Suprapubic skin (tissue), 4 donors: Measurements from ENCODE around the gene FBXO3.

Experiments
- POLR2A ChIP-seq, 2 donors: fragments of 450-650 bp; IDR thresholded peaks; one replicate each; pipeline ENCODE4 v1.6.1; 2017; ENCODE audit warnings: antibody characterized with exemption in 2 of 2, mild to moderate bottlenecking in 2 of 2, moderate library complexity in 2 of 2
- POLR2AphosphoS5 ChIP-seq, 3 donors: sonication (generic); formaldehyde crosslinking; IDR thresholded peaks; one replicate each; pipeline ENCODE4 v1.6.1; 2017; ENCODE audit warnings: antibody characterized with exemption in 3 of 3

DNA sequence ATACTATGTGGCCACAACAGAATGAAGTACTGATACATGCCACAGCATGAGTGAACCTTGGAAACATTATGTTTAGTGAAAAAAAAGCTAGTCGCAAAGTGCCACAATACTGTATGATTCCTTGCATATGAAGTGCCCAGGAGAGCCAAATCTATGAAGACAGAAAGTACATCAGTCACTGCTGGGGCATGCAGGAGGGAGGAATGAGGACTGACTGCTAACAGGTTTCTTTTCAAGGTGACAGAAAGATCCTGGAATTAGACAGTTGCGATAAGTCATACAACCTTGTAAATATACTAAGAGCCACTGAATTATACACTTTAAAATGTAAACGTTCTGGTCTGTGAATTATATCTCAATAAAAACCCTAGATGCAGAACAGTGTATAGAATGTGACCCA, 61.9 kb downstream of the FBXO3 start:
- TF ChIP-seq POLR2A (IDR thresholded peaks at IDR 0.05) (no peak), POLR2AphosphoS5 (IDR thresholded peaks at IDR 0.05) (no peak)
